PC-3 (cell line): ENCODE measurements around the gene STRN3. TPM values are rescaled to one million over a fixed set of nuclear protein-coding genes. Genes with fewer than 3 reads are reported as not detected.
A peak's percentile ranks its signal among the peaks of the same experiment; 100 is the strongest.
"Not testable (repeated sequence)": the region's sequence is repeated elsewhere in the genome, so short reads cannot be mapped to it uniquely, and the experiment has no call there.

ENCODE experiments used
- ATAC-seq: fragments of 200-7000 bp; cut with Tn5 transposase; 2 replicates; pipeline ENCODE4 v1.9.1; 2020; ENCODE audit warnings: mild to moderate bottlenecking, moderate library complexity
- BruUV-seq: library from RNA; stranded (reverse); fragments of 400-500 nt; replicated peaks from 2 replicates; lab custom pipeline; 2021; lab: Mats Ljungman, UMichigan
- CTCF ChIA-PET: fragments of 300-600 bp; sonication (Branson Sonifier 250); formaldehyde crosslinking; loops from one replicate; lab custom pipeline; 2022; ENCODE audit warnings: antibody characterized with exemption; lab: Charles Lee
- POLR2A ChIA-PET: fragments of 300-600 bp; sonication (Branson Sonifier 250); formaldehyde crosslinking; loops from one replicate; lab custom pipeline; 2022; ENCODE audit warnings: antibody characterized with exemption; ENCODE audit not compliant: unreplicated experiment; lab: Charles Lee
- DNase-seq: peaks from one replicate; pipeline ENCODE4 v3.0.0-alpha.2; 2015
- H2AFZ ChIP-seq: fragments of 300-600 bp; sonication (generic); 2 replicates; pipeline ENCODE4 v1.6.0; 2016; ENCODE audit warnings: antibody characterized with exemption, low read length
- H3F3A ChIP-seq: fragments of 300-600 bp; sonication (generic); one replicate; pipeline ENCODE4 v1.6.0; 2017; ENCODE audit warnings: antibody characterized with exemption, low read length, control low read depth, mild to moderate bottlenecking; ENCODE audit not compliant: unreplicated experiment
- H3K27ac ChIP-seq: fragments of 300-600 bp; sonication (generic); 2 replicates; pipeline ENCODE4 v1.5.1; 2016; ENCODE audit warnings: mild to moderate bottlenecking, low read length
- H3K27me3 ChIP-seq: fragments of 300-600 bp; sonication (generic); 2 replicates; pipeline ENCODE4 v1.6.1; 2016; ENCODE audit warnings: low read length, mixed read lengths
- H3K36me3 ChIP-seq: fragments of 300-600 bp; sonication (generic); 2 replicates; pipeline ENCODE4 v1.6.1; 2016; ENCODE audit warnings: low read depth, mixed run types, low read length, mixed read lengths
- H3K4me1 ChIP-seq: fragments of 300-600 bp; sonication (generic); 2 replicates; pipeline ENCODE4 v1.5.1; 2016; ENCODE audit warnings: low read length; ENCODE audit not compliant: insufficient read depth
- H3K4me2 ChIP-seq: fragments of 300-600 bp; sonication (generic); 2 replicates; pipeline ENCODE4 v1.6.0; 2016; ENCODE audit warnings: low read length
- H3K4me3 ChIP-seq: fragments of 300-600 bp; sonication (generic); 2 replicates; pipeline ENCODE4 v1.5.1; 2016; ENCODE audit warnings: mild to moderate bottlenecking, low read length, mixed read lengths
- H3K79me2 ChIP-seq: fragments of 300-600 bp; sonication (generic); 2 replicates; pipeline ENCODE4 v1.6.1; 2017; ENCODE audit warnings: low read length, mixed read lengths
- H3K9ac ChIP-seq: fragments of 300-600 bp; sonication (generic); 2 replicates; pipeline ENCODE4 v1.6.0; 2016; ENCODE audit warnings: mild to moderate bottlenecking, low read length
- H3K9me2 ChIP-seq: fragments of 300-600 bp; sonication (generic); replicated peaks from 2 replicates; pipeline ENCODE4 v1.6.1; 2016; ENCODE audit warnings: mixed run types, low read length, mixed read lengths
- H3K9me3 ChIP-seq: fragments of 300-600 bp; sonication (generic); 2 replicates; pipeline ENCODE4 v1.6.1; 2016; ENCODE audit warnings: low read length, mixed read lengths
- H4K20me1 ChIP-seq: fragments of 300-600 bp; sonication (generic); 2 replicates; pipeline ENCODE4 v1.6.1; 2016; ENCODE audit warnings: low read length, mixed read lengths
- EZH2 ChIP-seq: fragments of 300-600 bp; sonication (generic); IDR thresholded peaks from one replicate; pipeline ENCODE4 v1.6.1; 2017; ENCODE audit warnings: antibody characterized with exemption, mild to moderate bottlenecking, low read length; ENCODE audit not compliant: unreplicated experiment
- EZH2phosphoT487 ChIP-seq: fragments of 300-600 bp; sonication (generic); IDR thresholded peaks from 2 replicates; pipeline ENCODE4 v1.6.1; 2018; ENCODE audit warnings: mild to moderate bottlenecking, antibody characterized with exemption, low read length, borderline replicate concordance
- intact Hi-C: fragments of 100-400 bp; cut with micrococcal nuclease; formaldehyde crosslinking; loops from 2 replicates; pipeline ENCODE4 v1.9.0; 2023
- total RNA-seq: library from RNA; depleted of rRNA; stranded (reverse); fragments of >200 nt; gene quantifications from 2 replicates; pipeline ENCODE4 v1.2.3, GENCODE V29; 2014
- TF ChIP-seq, protein P1 (sequence below): fragments of 300-600 bp; sonication (generic); conservative IDR thresholded peaks from 2 replicates; pipeline ENCODE4 v1.5.1; 2017; ENCODE audit warnings: antibody characterized with exemption, low read depth, mild to moderate bottlenecking, low read length

The STRN3 gene
- total RNA-seq, 1 experiment from 2014 or later, result 41.4 TPM

DNA sequence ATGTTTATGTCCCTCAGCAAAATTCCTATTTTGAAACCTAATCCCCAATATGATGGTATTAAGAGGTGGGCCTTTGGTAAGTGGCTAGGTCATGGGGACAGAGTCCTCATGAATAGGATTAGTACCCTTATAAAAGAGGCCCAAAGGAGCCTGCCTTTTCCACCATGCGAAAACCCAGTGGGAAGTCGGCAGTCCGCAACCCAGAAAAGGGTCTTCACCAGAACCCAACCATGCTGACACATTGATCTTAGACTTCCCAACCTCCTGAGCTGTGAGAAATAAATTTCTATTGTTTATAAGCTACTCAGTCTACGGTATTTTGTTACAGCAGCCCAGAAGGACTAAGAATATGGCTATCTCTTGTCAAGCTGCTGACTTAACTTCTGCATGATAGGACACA lies 85.3 kb downstream of the STRN3 start:
- Histone ChIP-seq H2AFZ (no peak overlapping the region), H3K4me1 (no peaks in the 10 kb centered on the region), H3K36me3 (peaks cover 15% of the 10 kb centered on the region; the same call in 1 of the 2 replicates), H4K20me1 (no peaks in the 10 kb centered on the region), H3K9me3 (no peaks in the 10 kb centered on the region), H3F3A (no peaks in the 10 kb centered on the region), H3K9ac (no peak overlapping the region), H3K9me2 (no peaks in the 10 kb centered on the region), H3K27ac (no peak overlapping the region), H3K4me3 (no peak overlapping the region), H3K4me2 (no peak overlapping the region), H3K79me2 (peaks cover 5% of the 10 kb centered on the region; the same call in 1 of the 2 replicates), H3K27me3 (no peaks in the 10 kb centered on the region)
- no peak for DNase-seq
- ATAC-seq, result no peak
- no TSS peak for BruUV-seq
- ChIA-PET CTCF (no interaction called here), POLR2A (no interaction called here)
- intact Hi-C loops, result no loop called here
- TF ChIP-seq EZH2phosphoT487 (no peak), EZH2 (no peak)
- TF ChIP-seq, protein P1, sequence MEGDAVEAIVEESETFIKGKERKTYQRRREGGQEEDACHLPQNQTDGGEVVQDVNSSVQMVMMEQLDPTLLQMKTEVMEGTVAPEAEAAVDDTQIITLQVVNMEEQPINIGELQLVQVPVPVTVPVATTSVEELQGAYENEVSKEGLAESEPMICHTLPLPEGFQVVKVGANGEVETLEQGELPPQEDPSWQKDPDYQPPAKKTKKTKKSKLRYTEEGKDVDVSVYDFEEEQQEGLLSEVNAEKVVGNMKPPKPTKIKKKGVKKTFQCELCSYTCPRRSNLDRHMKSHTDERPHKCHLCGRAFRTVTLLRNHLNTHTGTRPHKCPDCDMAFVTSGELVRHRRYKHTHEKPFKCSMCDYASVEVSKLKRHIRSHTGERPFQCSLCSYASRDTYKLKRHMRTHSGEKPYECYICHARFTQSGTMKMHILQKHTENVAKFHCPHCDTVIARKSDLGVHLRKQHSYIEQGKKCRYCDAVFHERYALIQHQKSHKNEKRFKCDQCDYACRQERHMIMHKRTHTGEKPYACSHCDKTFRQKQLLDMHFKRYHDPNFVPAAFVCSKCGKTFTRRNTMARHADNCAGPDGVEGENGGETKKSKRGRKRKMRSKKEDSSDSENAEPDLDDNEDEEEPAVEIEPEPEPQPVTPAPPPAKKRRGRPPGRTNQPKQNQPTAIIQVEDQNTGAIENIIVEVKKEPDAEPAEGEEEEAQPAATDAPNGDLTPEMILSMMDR, result no peak

GRCh38 chr14:30938617-30939016 lies 87.6 kb downstream of the STRN3 start:
- Histone ChIP-seq H3K4me1 (0 out of 2 replicates have a peak, but pooled peaks cover 4% of the 10 kb centered on the region), H4K20me1 (no peaks in the 10 kb centered on the region), H3K9me2 (no peaks in the 10 kb centered on the region), H3K27ac (no peak overlapping the region), H3F3A (no peaks in the 10 kb centered on the region), H3K9ac (no peak overlapping the region), H2AFZ (no peak overlapping the region), H3K36me3 (peaks cover 17% of the 10 kb centered on the region; the same call in 1 of the 2 replicates), H3K4me2 (no peak overlapping the region), H3K4me3 (no peak overlapping the region), H3K9me3 (no peaks in the 10 kb centered on the region), H3K79me2 (peaks cover 5% of the 10 kb centered on the region; the same call in 1 of the 2 replicates), H3K27me3 (no peaks in the 10 kb centered on the region)
- BruUV-seq, result no TSS peak
- DNase-seq (no peak), ATAC-seq (0 out of 2 replicates have a peak, but pooled peaks have one; percentile 23)
- ChIA-PET POLR2A (no interaction called here), CTCF (no interaction called here)
- intact Hi-C loops, result no loop called here
- TF ChIP-seq EZH2 (no peak), EZH2phosphoT487 (no peak)
- TF ChIP-seq, protein P1, result no peak

- Histone ChIP-seq H3K9ac (no peak overlapping the region), H3K9me2 (no peaks in the 10 kb centered on the region), H3K4me2 (no peak overlapping the region), H3K79me2 (no peaks in the 10 kb centered on the region), H4K20me1 (no peaks in the 10 kb centered on the region), H3K27me3 (no peaks in the 10 kb centered on the region), H3K9me3 (no peaks in the 10 kb centered on the region), H3K4me3 (no peak overlapping the region), H2AFZ (no peak overlapping the region), H3K27ac (no peak overlapping the region), H3K36me3 (peaks cover 11% of the 10 kb centered on the region; the same call in 1 of the 2 replicates), H3F3A (no peaks in the 10 kb centered on the region), H3K4me1 (0 out of 2 replicates have a peak, but pooled peaks cover 4% of the 10 kb centered on the region)
- peak; percentile 51; the same call in 1 of the 2 replicates for ATAC-seq
- CTCF ChIA-PET, result no interaction called here
- TF ChIP-seq EZH2, result no peak
- TF ChIP-seq, protein P1, result no peak
- TF ChIP-seq EZH2phosphoT487, result no peak
- peak; percentile 39 for DNase-seq
- BruUV-seq, result no TSS peak
- POLR2A ChIA-PET, result no interaction called here
- intact Hi-C loops, result no loop called here
These were observed 90.7 kb downstream of the STRN3 start for GRCh38 chr14:30935445-30935844.

GRCh38 chr14:30933937-30934336 lies 92.2 kb downstream of the STRN3 start:
- DNase-seq, H3K4me3 ChIP-seq, BruUV-seq, ATAC-seq, H3K79me2 ChIP-seq, H3K9me3 ChIP-seq, H3K27ac ChIP-seq, H2AFZ ChIP-seq, H3K27me3 ChIP-seq, H3K4me2 ChIP-seq, H3K4me1 ChIP-seq, POLR2A ChIA-PET, H4K20me1 ChIP-seq, CTCF ChIA-PET, H3F3A ChIP-seq, intact Hi-C loops, H3K9ac ChIP-seq, H3K9me2 ChIP-seq: not testable (repeated sequence)
- peaks cover 11% of the 10 kb centered on the region; the same call in 1 of the 2 replicates for H3K36me3 ChIP-seq
